Stimulated activated naive B cell treated with anti-CD40 and anti-IgM and Interleukin-4, amounts not matched to agents 10 μg/mL and 1 μg/mL and 100 μg/mL, for 72 hours (primary cell): Measurements from ENCODE around the gene YPEL5.
"Not testable (repeated sequence)": the region's sequence is repeated elsewhere in the genome, so short reads cannot be mapped to it uniquely, and the experiment has no call there.

Experiments
- ATAC-seq, 2 donors: fragments of 150-1000 bp; cut with Tn5 transposase; replicated peaks; 2 replicates each; pipeline ENCODE4 v1.10.0; 2021; ENCODE audit warnings: moderate library complexity in 1 of 2
- DNase-seq: peaks from one replicate; pipeline ENCODE4 v3.0.0; 2021
- H3K27ac Mint-ChIP-seq: one replicate; pipeline ENCODE4 v1.8.0; 2022; ENCODE audit warnings: mild to moderate bottlenecking, mixed read lengths
- H3K27me3 Mint-ChIP-seq, 2 donors: one replicate each; pipeline ENCODE4 v1.8.0; 2022; ENCODE audit warnings: mixed read lengths in 2 of 2
- H3K36me3 Mint-ChIP-seq, 2 donors: one replicate each; pipeline ENCODE4 v1.8.0; 2022; ENCODE audit warnings: mixed read lengths in 2 of 2, mild to moderate bottlenecking in 1 of 2
- H3K4me1 Mint-ChIP-seq, 2 donors: one replicate each; pipeline ENCODE4 v1.8.0; 2022; ENCODE audit warnings: mixed read lengths in 2 of 2, mild to moderate bottlenecking in 1 of 2
- H3K4me3 Mint-ChIP-seq, 2 donors: one replicate each; pipeline ENCODE4 v1.8.0; 2022; ENCODE audit warnings: mild to moderate bottlenecking in 2 of 2, mixed read lengths in 2 of 2, moderate library complexity in 1 of 2
- H3K9me3 Mint-ChIP-seq, 2 donors: one replicate each; pipeline ENCODE4 v1.8.0; 2022; ENCODE audit warnings: mixed read lengths in 2 of 2, mild to moderate bottlenecking in 1 of 2

Gene YPEL5

GRCh38 chr2:30146337-30147195 is at the start of gene YPEL5:
Gene YPEL5 (plus strand): TSS chr2:30147007. CDS start chr2:30156652, 9,645 bp downstream.
- Mint-ChIP-seq H3K4me1 (peaks cover 24 to 43% of the 10 kb centered on the region in 2 donors), H3K4me3 (peak within 1 kb of the TSS; percentile 86 to 88), H3K9me3 (no peaks in the 10 kb centered on the region), H3K27ac (peak within 1 kb of the TSS; percentile 97), H3K27me3 (no peaks in the 10 kb centered on the region), H3K36me3 (peaks cover 27 to 29% of the 10 kb centered on the region in 2 donors)
- peak; percentile 100 for DNase-seq
- ATAC-seq: peak; percentile 87 to 89

- ATAC-seq: no peak
- Mint-ChIP-seq H3K27me3 (peaks cover 34 to 56% of the 10 kb centered on the region in 2 donors), H3K27ac (no peak overlapping the region), H3K9me3 (no peaks in the 10 kb centered on the region), H3K36me3 (no peaks in the 10 kb centered on the region), H3K4me3 (no peak overlapping the region), H3K4me1 (no peaks in the 10 kb centered on the region)
- no peak for DNase-seq
These were observed 48.4 kb upstream of the YPEL5 start for GRCh38 chr2:30098266-30099005.

DNA sequence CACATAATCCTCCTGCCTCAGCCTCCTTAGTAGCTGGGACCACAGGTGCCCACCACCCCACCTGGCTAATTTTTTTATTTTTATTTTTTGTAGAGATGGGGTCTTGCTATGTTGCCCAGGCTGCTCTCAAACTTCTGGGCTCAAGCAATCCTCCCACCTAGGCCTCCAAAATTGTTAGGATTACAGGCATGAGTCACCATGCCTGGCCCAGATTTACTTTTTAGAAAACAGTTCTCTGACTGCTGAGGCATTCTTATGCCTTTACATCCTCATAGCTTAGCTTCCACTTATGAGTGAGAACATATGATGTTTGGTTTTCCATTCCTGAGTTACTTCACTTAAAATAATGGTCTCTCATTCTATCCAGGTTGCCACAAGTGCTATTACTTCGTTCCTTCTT is 47.4 kb upstream of the YPEL5 start:
- H3K9me3 Mint-ChIP-seq, DNase-seq, H3K4me1 Mint-ChIP-seq, ATAC-seq, H3K4me3 Mint-ChIP-seq, H3K36me3 Mint-ChIP-seq, H3K27ac Mint-ChIP-seq: not testable (repeated sequence)
- H3K27me3 Mint-ChIP-seq: peaks cover 36 to 51% of the 10 kb centered on the region in 2 donors

DNA sequence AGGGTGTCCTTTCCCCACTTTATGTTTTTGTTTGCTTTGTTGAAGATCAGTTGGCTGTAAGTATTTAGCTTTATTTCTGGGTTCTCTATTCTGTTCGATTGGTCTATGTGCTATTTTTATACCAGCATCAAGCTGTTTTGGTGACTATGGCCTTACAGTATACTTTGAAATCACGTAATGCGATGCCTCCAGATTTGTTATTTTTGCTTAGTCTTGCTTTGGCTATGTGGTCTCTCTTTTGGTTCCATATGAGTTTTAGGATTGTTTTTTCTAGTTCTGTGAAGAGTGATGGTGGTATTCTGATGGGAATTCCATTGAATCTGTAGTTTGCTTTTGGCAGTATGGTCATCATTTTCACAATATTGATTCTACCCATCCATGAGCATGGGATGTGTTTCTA is 46.1 kb upstream of the YPEL5 start:
- peaks cover 36 to 51% of the 10 kb centered on the region in 2 donors for H3K27me3 Mint-ChIP-seq
- not testable (repeated sequence) for ATAC-seq, H3K9me3 Mint-ChIP-seq

GRCh38 chr2:30104307-30104706 is 42.5 kb upstream of the YPEL5 start:
- Mint-ChIP-seq H3K36me3 (no peaks in the 10 kb centered on the region), H3K27me3 (peaks cover 30 to 45% of the 10 kb centered on the region in 2 donors)
- ATAC-seq: no peak

More for the DNA sequence above, 46.1 kb upstream of the YPEL5 start:
- not testable (repeated sequence) for H3K27ac Mint-ChIP-seq, H3K4me1 Mint-ChIP-seq, H3K36me3 Mint-ChIP-seq, DNase-seq, H3K4me3 Mint-ChIP-seq

DNA sequence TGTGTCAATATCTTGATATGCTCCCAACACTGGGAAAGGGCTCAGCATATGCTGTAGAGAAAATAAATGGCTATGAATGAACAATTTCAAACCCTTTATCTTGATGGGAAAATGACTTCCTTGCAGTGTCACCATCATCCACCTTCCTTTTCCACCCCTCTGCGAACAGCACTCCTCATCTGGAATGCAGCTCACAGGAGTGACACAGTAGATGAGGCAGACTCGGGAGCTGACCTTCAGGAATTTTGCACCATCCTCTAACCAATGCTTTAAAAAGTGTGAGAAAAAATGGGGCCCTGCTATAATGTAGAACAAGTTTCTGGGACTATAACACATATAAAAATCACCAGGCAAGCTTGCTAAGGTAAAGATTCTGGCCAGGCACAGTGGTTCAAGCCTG is 41.3 kb upstream of the YPEL5 start:
- no peak for DNase-seq
- Mint-ChIP-seq H3K36me3 (no peaks in the 10 kb centered on the region), H3K4me1 (no peaks in the 10 kb centered on the region), H3K27ac (no peak overlapping the region), H3K4me3 (no peak overlapping the region), H3K27me3 (peaks cover 30 to 41% of the 10 kb centered on the region in 2 donors), H3K9me3 (no peaks in the 10 kb centered on the region)
- no peak for ATAC-seq

More at GRCh38 chr2:30104307-30104706, 42.5 kb upstream of the YPEL5 start:
- Mint-ChIP-seq H3K4me3 (no peak overlapping the region), H3K27ac (no peak overlapping the region), H3K4me1 (no peaks in the 10 kb centered on the region), H3K9me3 (no peaks in the 10 kb centered on the region)
- no peak for DNase-seq

- H3K4me3 Mint-ChIP-seq: no peak overlapping the region
- H3K4me1 Mint-ChIP-seq: no peaks in the 10 kb centered on the region
- ATAC-seq (no peak), DNase-seq (no peak)
- H3K27me3 Mint-ChIP-seq: peaks cover 26 to 31% of the 10 kb centered on the region in 2 donors
- H3K36me3 Mint-ChIP-seq: no peaks in the 10 kb centered on the region
- H3K9me3 Mint-ChIP-seq: no peaks in the 10 kb centered on the region
- H3K27ac Mint-ChIP-seq: no peak overlapping the region
These were observed 40.3 kb upstream of the YPEL5 start for GRCh38 chr2:30106543-30106942.

GRCh38 chr2:30108192-30108591 is 38.6 kb upstream of the YPEL5 start:
- no peaks in the 10 kb centered on the region for H3K9me3 Mint-ChIP-seq
- H3K4me1 Mint-ChIP-seq: no peaks in the 10 kb centered on the region
- H3K27ac Mint-ChIP-seq: no peak overlapping the region
- peaks cover 17 to 30% of the 10 kb centered on the region in 2 donors for H3K27me3 Mint-ChIP-seq
- no peak for ATAC-seq
- no peaks in the 10 kb centered on the region for H3K36me3 Mint-ChIP-seq
- no peak for DNase-seq
- H3K4me3 Mint-ChIP-seq: no peak overlapping the region

- Mint-ChIP-seq H3K4me1 (no peaks in the 10 kb centered on the region), H3K36me3 (no peaks in the 10 kb centered on the region), H3K4me3 (no peak overlapping the region), H3K9me3 (no peaks in the 10 kb centered on the region), H3K27ac (no peak overlapping the region), H3K27me3 (peaks cover 12 to 30% of the 10 kb centered on the region in 2 donors)
- no peak for ATAC-seq
- no peak for DNase-seq
These were observed 38.0 kb upstream of the YPEL5 start for GRCh38 chr2:30108851-30109250.

DNA sequence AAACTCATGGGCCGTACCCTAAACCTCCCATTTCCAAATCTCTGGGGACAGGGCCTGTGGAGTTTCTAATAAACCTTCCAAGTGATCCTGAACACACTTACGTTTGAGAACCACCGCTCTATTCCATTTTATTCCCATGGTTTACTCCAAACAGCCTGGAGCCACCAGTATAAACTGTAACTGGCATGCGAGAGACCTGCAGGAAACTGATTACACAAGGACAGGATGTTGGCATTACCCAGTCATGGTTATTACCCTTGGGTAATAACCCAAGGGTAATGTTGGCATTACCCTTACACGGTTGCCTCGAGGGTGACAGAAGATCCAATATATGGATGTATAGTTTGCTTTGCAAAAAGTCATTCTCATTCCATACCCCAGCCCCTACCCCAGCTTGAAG is 37.0 kb upstream of the YPEL5 start:
- DNase-seq (no peak), ATAC-seq (no peak)
- Mint-ChIP-seq H3K36me3 (no peaks in the 10 kb centered on the region), H3K4me3 (no peak overlapping the region), H3K4me1 (no peaks in the 10 kb centered on the region), H3K27ac (no peak overlapping the region), H3K9me3 (no peaks in the 10 kb centered on the region), H3K27me3 (peaks cover 12 to 30% of the 10 kb centered on the region in 2 donors)

GRCh38 chr2:30110773-30111172 is 36.0 kb upstream of the YPEL5 start:
- Mint-ChIP-seq H3K27me3 (peaks cover 16 to 35% of the 10 kb centered on the region in 2 donors), H3K9me3 (no peaks in the 10 kb centered on the region), H3K4me1 (peaks cover 4 to 5% of the 10 kb centered on the region in 2 donors), H3K4me3 (no peak overlapping the region), H3K36me3 (no peaks in the 10 kb centered on the region), H3K27ac (no peak overlapping the region)
- ATAC-seq (no peak), DNase-seq (no peak)

DNA sequence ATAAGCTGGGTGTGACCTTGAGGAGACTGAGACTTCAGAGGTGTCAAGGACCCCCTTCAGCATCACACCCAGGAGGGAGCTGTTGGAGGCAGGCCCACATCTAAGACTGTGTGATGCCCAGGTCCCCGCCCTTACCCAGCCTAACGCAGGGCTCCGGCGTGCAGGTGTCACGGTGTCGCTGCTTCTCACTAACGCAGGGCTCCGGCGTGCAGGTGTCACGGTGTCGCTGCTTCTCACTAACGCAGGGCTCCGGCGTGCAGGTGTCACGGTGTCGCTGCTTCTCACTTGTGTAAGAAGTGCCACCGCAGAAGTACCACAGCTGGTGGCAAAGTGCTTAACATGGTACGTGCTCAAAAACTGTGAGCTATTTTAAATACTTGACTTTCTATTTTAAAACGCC is 35.6 kb upstream of the YPEL5 start:
- not testable (repeated sequence) for ATAC-seq, DNase-seq, H3K4me3 Mint-ChIP-seq, H3K4me1 Mint-ChIP-seq, H3K9me3 Mint-ChIP-seq, H3K27ac Mint-ChIP-seq, H3K36me3 Mint-ChIP-seq
- H3K27me3 Mint-ChIP-seq: peaks cover 17 to 37% of the 10 kb centered on the region in 2 donors

DNA sequence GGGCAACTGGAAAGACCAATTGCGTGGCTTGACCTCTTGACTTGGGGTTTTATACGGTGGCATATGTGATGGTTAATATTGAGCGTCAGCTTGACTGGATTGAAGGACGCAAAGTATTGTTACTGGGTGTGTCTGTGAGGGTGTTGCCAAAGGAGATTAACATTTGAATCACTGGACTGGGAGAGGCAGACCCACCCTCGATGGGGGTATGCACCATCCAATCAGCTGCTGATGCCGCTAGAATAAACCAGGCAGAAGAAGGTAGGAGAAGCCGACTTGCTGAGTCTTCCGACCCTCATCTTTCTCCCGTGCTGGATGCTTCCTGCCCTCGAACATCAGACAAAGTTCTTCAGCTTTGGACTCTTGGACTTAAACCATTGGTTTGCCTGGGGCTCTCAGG is 34.2 kb upstream of the YPEL5 start:
- Mint-ChIP-seq H3K27me3 (peaks cover 16 to 40% of the 10 kb centered on the region in 2 donors), H3K9me3 (no peaks in the 10 kb centered on the region), H3K27ac (no peak overlapping the region), H3K36me3 (no peaks in the 10 kb centered on the region), H3K4me1 (peaks cover 6% of the 10 kb centered on the region in 2 donors), H3K4me3 (no peak overlapping the region)
- no peak for ATAC-seq
- DNase-seq: no peak

GRCh38 chr2:30113617-30114293 is 33.1 kb upstream of the YPEL5 start:
- ATAC-seq: peak in 1 of 2 donors; percentile 20
- Mint-ChIP-seq H3K36me3 (no peaks in the 10 kb centered on the region), H3K27me3 (peaks cover 14 to 32% of the 10 kb centered on the region in 2 donors), H3K27ac (no peak overlapping the region), H3K9me3 (no peaks in the 10 kb centered on the region), H3K4me1 (peaks cover 6% of the 10 kb centered on the region in 2 donors), H3K4me3 (no peak overlapping the region)
- no peak for DNase-seq
